DOHH2 (cell line): ENCODE data around the gene ATP11A.

Experiments used
- H3F3A ChIP-seq: fragments of 200-600 bp; sonication (generic), shearing (Covaris generic); 2 replicates; pipeline ENCODE4 v1.6.0; 2016; ENCODE audit warnings: antibody characterized with exemption, mild to moderate bottlenecking; ENCODE audit not compliant: control insufficient read depth, insufficient read depth
- H3K27ac ChIP-seq: fragments of 200-600 bp; sonication (generic); 2 replicates; pipeline ENCODE4 v1.5.1; 2014; ENCODE audit warnings: low read depth, mild to moderate bottlenecking, low read length, moderate library complexity
- H3K27me3 ChIP-seq: fragments of 200-600 bp; sonication (generic); 2 replicates; pipeline ENCODE4 v1.6.1; 2014; ENCODE audit warnings: mild to moderate bottlenecking, low read length, mixed read lengths; ENCODE audit not compliant: control insufficient read depth
- H3K36me3 ChIP-seq: fragments of 200-600 bp; sonication (generic); 2 replicates; pipeline ENCODE4 v1.6.1; 2014; ENCODE audit warnings: mild to moderate bottlenecking, low read length, moderate library complexity, mixed read lengths; ENCODE audit not compliant: control insufficient read depth
- H3K4me1 ChIP-seq: fragments of 200-600 bp; sonication (generic); 2 replicates; pipeline ENCODE4 v1.6.1; 2014; ENCODE audit warnings: mild to moderate bottlenecking, low read length, mixed read lengths; ENCODE audit not compliant: control insufficient read depth
- H3K4me2 ChIP-seq: fragments of 200-600 bp; sonication (generic); 2 replicates; pipeline ENCODE4 v1.6.0; 2014; ENCODE audit warnings: mild to moderate bottlenecking, low read length, moderate library complexity
- H3K4me3 ChIP-seq: fragments of 200-600 bp; sonication (generic); 2 replicates; pipeline ENCODE4 v1.5.1; 2014; ENCODE audit warnings: mild to moderate bottlenecking, low read length, mixed read lengths
- H3K79me2 ChIP-seq: fragments of 200-600 bp; sonication (generic); 2 replicates; pipeline ENCODE4 v1.6.1; 2014; ENCODE audit warnings: mild to moderate bottlenecking, low read length, mixed read lengths; ENCODE audit not compliant: control insufficient read depth
- H3K9me2 ChIP-seq: fragments of 200-600 bp; sonication (generic); replicated peaks from 2 replicates; pipeline ENCODE4 v1.6.1; 2014; ENCODE audit warnings: mild to moderate bottlenecking, low read length, mixed read lengths; ENCODE audit not compliant: control insufficient read depth
- H3K9me3 ChIP-seq: fragments of 200-600 bp; sonication (generic); 2 replicates; pipeline ENCODE4 v1.6.1; 2014; ENCODE audit warnings: antibody characterized with exemption, low read length, mixed read lengths; ENCODE audit not compliant: control insufficient read depth, insufficient read depth
- H4K20me1 ChIP-seq: fragments of 200-600 bp; sonication (generic); 2 replicates; pipeline ENCODE4 v1.6.0; 2014; ENCODE audit warnings: low read depth, mild to moderate bottlenecking, antibody characterized with exemption, low read length, moderate library complexity; ENCODE audit not compliant: control insufficient read depth, insufficient read depth
- CTCF ChIP-seq: fragments of 200-600 bp; sonication (generic); IDR thresholded peaks from one replicate; pipeline ENCODE4 v1.5.1; 2014; ENCODE audit warnings: antibody characterized with exemption, mild to moderate bottlenecking, low read depth, low read length; ENCODE audit not compliant: poor library complexity, severe bottlenecking
- EZH2phosphoT487 ChIP-seq: fragments of 200-600 bp; sonication (generic); IDR thresholded peaks from 2 replicates; pipeline ENCODE4 v1.6.1; 2017; ENCODE audit warnings: borderline replicate concordance, mild to moderate bottlenecking, antibody characterized with exemption, low read length, moderate library complexity, mixed read lengths

The ATP11A gene

GRCh38 chr13:112924365-112924764 lies 234.5 kb downstream of the ATP11A start:
- H3K36me3 ChIP-seq: no peaks in the 10 kb centered on the region
- H3K4me2 ChIP-seq: no peak overlapping the region
- no peaks in the 10 kb centered on the region for H3K9me2 ChIP-seq
- no peaks in the 10 kb centered on the region for H3K9me3 ChIP-seq
- no peaks in the 10 kb centered on the region for H3F3A ChIP-seq
- TF ChIP-seq CTCF: no peak
- TF ChIP-seq EZH2phosphoT487: no peak
- H3K4me1 ChIP-seq: no peaks in the 10 kb centered on the region
- H4K20me1 ChIP-seq: no peaks in the 10 kb centered on the region
- no peak overlapping the region for H3K4me3 ChIP-seq
- peaks cover 4% of the 10 kb centered on the region; the same call in 1 of the 2 replicates for H3K27me3 ChIP-seq
- no peak overlapping the region for H3K27ac ChIP-seq
- no peaks in the 10 kb centered on the region for H3K79me2 ChIP-seq

GRCh38 chr13:112926003-112926402 lies 236.2 kb downstream of the ATP11A start:
- no peaks in the 10 kb centered on the region for H3K4me1 ChIP-seq
- H4K20me1 ChIP-seq: no peaks in the 10 kb centered on the region
- no peaks in the 10 kb centered on the region for H3F3A ChIP-seq
- no peak overlapping the region for H3K27ac ChIP-seq
- H3K36me3 ChIP-seq: no peaks in the 10 kb centered on the region
- H3K79me2 ChIP-seq: no peaks in the 10 kb centered on the region
- TF ChIP-seq CTCF (no peak), EZH2phosphoT487 (no peak)
- peaks cover 14% of the 10 kb centered on the region for H3K27me3 ChIP-seq
- no peak overlapping the region for H3K4me3 ChIP-seq
- no peak overlapping the region for H3K4me2 ChIP-seq
- no peaks in the 10 kb centered on the region for H3K9me3 ChIP-seq
- H3K9me2 ChIP-seq: no peaks in the 10 kb centered on the region

- no peaks in the 10 kb centered on the region for H4K20me1 ChIP-seq
- H3K4me1 ChIP-seq: no peaks in the 10 kb centered on the region
- no peak overlapping the region for H3K4me2 ChIP-seq
- H3K9me2 ChIP-seq: no peaks in the 10 kb centered on the region
- H3F3A ChIP-seq: no peaks in the 10 kb centered on the region
- no peak for TF ChIP-seq CTCF
- no peak for TF ChIP-seq EZH2phosphoT487
- H3K27ac ChIP-seq: no peak overlapping the region
- H3K27me3 ChIP-seq: peaks cover 14% of the 10 kb centered on the region
- H3K79me2 ChIP-seq: no peaks in the 10 kb centered on the region
- H3K9me3 ChIP-seq: no peaks in the 10 kb centered on the region
- no peak overlapping the region for H3K4me3 ChIP-seq
- H3K36me3 ChIP-seq: no peaks in the 10 kb centered on the region
These were observed 237.2 kb downstream of the ATP11A start for GRCh38 chr13:112926993-112927392.
